Tibial nerve (tissue), 4 donors: ENCODE measurements around the gene PLXNA1.

Experiments used
- CTCF ChIP-seq, 5 experiments: fragments of 200-600 bp in 3 of 5; fragments of 450-650 bp in 2 of 5; sonication (generic) in 3 of 5; IDR thresholded peaks; one replicate each; pipeline ENCODE4 v1.5.1; 2016 to 2019; ENCODE audit warnings: antibody characterized with exemption in 5 of 5, mild to moderate bottlenecking in 3 of 5, moderate library complexity in 2 of 5
- EP300 ChIP-seq, 2 donors: sonication (generic); formaldehyde crosslinking; IDR thresholded peaks; one replicate each; pipeline ENCODE4 v1.6.1; 2017; ENCODE audit warnings: antibody characterized with exemption in 2 of 2, mild to moderate bottlenecking in 1 of 2
- POLR2A ChIP-seq, 2 donors: fragments of 450-650 bp; IDR thresholded peaks; one replicate each; pipeline ENCODE4 v1.6.1; 2017; ENCODE audit warnings: antibody characterized with exemption in 2 of 2, mild to moderate bottlenecking in 2 of 2, moderate library complexity in 2 of 2

- no peak for TF ChIP-seq CTCF (IDR thresholded peaks at IDR 0.05)
- no peak for TF ChIP-seq POLR2A (IDR thresholded peaks at IDR 0.05)
- TF ChIP-seq EP300 (IDR thresholded peaks at IDR 0.05): no peak
Measured at GRCh38 chr3:127003175-127003555, 20.2 kb downstream of the PLXNA1 start.
